Measurements from ENCODE around the gene PTPN3. TPM values are rescaled to one million over a fixed set of nuclear protein-coding genes. Genes with fewer than 3 reads are reported as not detected.
A peak's percentile ranks its signal among the peaks of the same experiment; 100 is the strongest.

The PTPN3 gene
- polyA plus RNA-seq, 2 of the 4 experiments (the other 2 are of a cell fraction) = 8.9 to 20.3 TPM

- TF ChIP-seq HMGXB4 (CRISPR knock-in tag; IDR thresholded peaks at IDR 0.05; ENCODE audit: borderline replicate concordance) (no peak), CBX8 (IDR thresholded peaks at IDR 0.05) (no peak), HOXA7 (CRISPR knock-in tag; IDR thresholded peaks at IDR 0.05) (no peak), REST (IDR thresholded peaks at IDR 0.05) (no peak), MAZ (IDR thresholded peaks at IDR 0.05; ENCODE audit: borderline replicate concordance, low read depth, low read length) (peak; percentile 77; the same call in 1 of the 2 replicates), HOXB5 (CRISPR knock-in tag; IDR thresholded peaks at IDR 0.05) (no peak), ESRRA (IDR thresholded peaks at IDR 0.05; ENCODE audit: borderline replicate concordance, low read length) (no peak), JUNB (IDR thresholded peaks at IDR 0.05) (no peak), HES2 (IDR thresholded peaks at IDR 0.05) (no peak), NFE2L2 (conservative IDR thresholded peaks at IDR 0.05; ENCODE audit: low read length) (no peak), SREBF2 (IDR thresholded peaks at IDR 0.05) (no peak), E2F6 (IDR thresholded peaks at IDR 0.05; ENCODE audit: borderline replicate concordance, low read depth) (peak; percentile 60), USF2 (IDR thresholded peaks at IDR 0.05) (no peak), MYC (IDR thresholded peaks at IDR 0.05; ENCODE audit: borderline replicate concordance, low read length) (no peak), JUN (IDR thresholded peaks at IDR 0.05) (peak in 1 of 2 experiments; percentile 47; a peak in 2 of 5 replicates), FOSL2 (IDR thresholded peaks at IDR 0.05) (no peak), FOSL2 (CRISPR knock-in tag; IDR thresholded peaks at IDR 0.05) (no peak), MAFK (IDR thresholded peaks at IDR 0.05; ENCODE audit: partially characterized antibody) (no peak), NPAS2 (CRISPR knock-in tag; IDR thresholded peaks at IDR 0.05; ENCODE audit: borderline replicate concordance) (no peak), HOXB13 (CRISPR knock-in tag; IDR thresholded peaks at IDR 0.05; ENCODE audit: low read depth) (no peak), MAX (IDR thresholded peaks at IDR 0.05) (peak; percentile 74), RAD21 (conservative IDR thresholded peaks at IDR 0.05 in 1 of 2, IDR thresholded peaks at IDR 0.05 in 1 of 2) (no peak), EHMT2 (IDR thresholded peaks at IDR 0.05; ENCODE audit: low read depth) (no peak), TFCP2L1 (CRISPR knock-in tag; IDR thresholded peaks at IDR 0.05) (no peak), FOXS1 (CRISPR knock-in tag; IDR thresholded peaks at IDR 0.05) (no peak), PBX3 (IDR thresholded peaks at IDR 0.05) (peak; percentile 39; the same call in 1 of the 2 replicates), RNF2 (IDR thresholded peaks at IDR 0.05; ENCODE audit: borderline replicate concordance, low read depth) (no peak), RCOR1 (IDR thresholded peaks at IDR 0.05; ENCODE audit: low read depth, low read length) (no peak), NR3C1 (IDR thresholded peaks at IDR 0.05) (no peak), EP300 (IDR thresholded peaks at IDR 0.05) (no peak)
Measured at GRCh38 chr9:109499631-109500410, 1.7 kb upstream of the PTPN3 start (continued).
